Measurements from ENCODE around the gene NTN5. TPM values are rescaled to one million over a fixed set of nuclear protein-coding genes. Genes with fewer than 3 reads are reported as not detected.

NTN5 gene
- total RNA-seq, 1 donor from 2014 or later, result 0.11 TPM

GRCh38 chr19:48637449-48637947, 35.3 kb downstream of the NTN5 start:
- H3K4me3 ChIP-seq, result peak overlapping the region; percentile 81
- peaks cover 54% of the 10 kb centered on the region for H3K4me1 ChIP-seq
- peak overlapping the region; percentile 98 for H3K27ac ChIP-seq (replicated peaks)
- no peak for TF ChIP-seq CTCF (IDR thresholded peaks at IDR 0.05; ENCODE audit: borderline replicate concordance)
- peak; percentile 100 for DNase-seq
- H3K36me3 ChIP-seq, result peaks cover 7% of the 10 kb centered on the region
- no peaks in the 10 kb centered on the region for H3K27me3 ChIP-seq (ENCODE audit: low read depth)
- intact Hi-C loops (cut with micrococcal nuclease), result no loop called here
- H3K9me3 ChIP-seq (replicated peaks), result no peaks in the 10 kb centered on the region

GRCh38 chr19:48636859-48637448, 35.9 kb downstream of the NTN5 start, which contains the start of gene DBP:
Gene DBP, minus strand, starts transcription at chr19:48637379. Its CDS starts 385 bp downstream, at chr19:48636994.
- Histone ChIP-seq H3K27me3 (ENCODE audit: low read depth) (no peaks in the 10 kb centered on the region), H3K4me3 (peak within 1 kb of the TSS; percentile 81), H3K9me3 (replicated peaks) (no peaks in the 10 kb centered on the region), H3K4me1 (peaks cover 60% of the 10 kb centered on the region), H3K27ac (replicated peaks) (peak within 1 kb of the TSS; percentile 98), H3K36me3 (peaks cover 7% of the 10 kb centered on the region)
- DNase-seq, result peak; percentile 62
- intact Hi-C loops (cut with micrococcal nuclease), result no loop called here
- peak; percentile 32 for TF ChIP-seq CTCF (IDR thresholded peaks at IDR 0.05; ENCODE audit: borderline replicate concordance)

- peaks cover 67% of the 10 kb centered on the region for H3K4me1 ChIP-seq
- no peak for DNase-seq
- H3K4me3 ChIP-seq, result peak overlapping the region; percentile 81
- TF ChIP-seq CTCF (IDR thresholded peaks at IDR 0.05; ENCODE audit: borderline replicate concordance), result no peak
- H3K27ac ChIP-seq (replicated peaks), result peak overlapping the region; percentile 98
- no peaks in the 10 kb centered on the region for H3K27me3 ChIP-seq (ENCODE audit: low read depth)
- intact Hi-C loops (cut with micrococcal nuclease), result no loop called here
- peaks cover 12% of the 10 kb centered on the region for H3K36me3 ChIP-seq
- H3K9me3 ChIP-seq (replicated peaks), result no peaks in the 10 kb centered on the region
Observed at GRCh38 chr19:48635966-48636858, 36.6 kb downstream of the NTN5 start.

GRCh38 chr19:48635263-48635965, 37.4 kb downstream of the NTN5 start:
- peak overlapping the region; percentile 98 for H3K27ac ChIP-seq (replicated peaks)
- H3K4me1 ChIP-seq, result peaks cover 75% of the 10 kb centered on the region
- H3K36me3 ChIP-seq, result peaks cover 12% of the 10 kb centered on the region
- H3K9me3 ChIP-seq (replicated peaks), result no peaks in the 10 kb centered on the region
- intact Hi-C loops (cut with micrococcal nuclease), result no loop called here
- peak overlapping the region; percentile 81 for H3K4me3 ChIP-seq
- peak; percentile 77 for DNase-seq
- no peak for TF ChIP-seq CTCF (IDR thresholded peaks at IDR 0.05; ENCODE audit: borderline replicate concordance)
- H3K27me3 ChIP-seq (ENCODE audit: low read depth), result no peaks in the 10 kb centered on the region

All from left ventricle myocardium inferior (tissue), 1 donor.